Heart left ventricle (tissue), 13 donors: ENCODE results near the gene ALDOA.

Source experiments
- POLR2A ChIP-seq, 2 donors: fragments of 450-650 bp; IDR thresholded peaks; one replicate each; pipeline ENCODE4 v1.6.1; 2017; ENCODE audit warnings: antibody characterized with exemption in 2 of 2, mild to moderate bottlenecking in 2 of 2, moderate library complexity in 2 of 2
- TF ChIP-seq, protein P1 (sequence below), 12 donors: fragments of 200-600 bp; sonication (generic) in 4 of 12; IDR thresholded peaks; one replicate each; pipeline versions ENCODE4 v1.5.0 to v1.8.0; 2018 to 2022; ENCODE audit warnings: antibody characterized with exemption in 12 of 12, mild to moderate bottlenecking in 5 of 12
- donor health status: ischemic (EF 13 %, LVEDD 7.1; RV severe dilation, severe dysfunction).
- donor health status: DM: no; HTN: yes; CAD: no.
- donor health status: DM: no; HTN: no; CAD: no.
- donor health status: ischemic (EF 25% LVEDD 6.9; RV normal size, moderate dysfunction).
- donor health status: ischemic (EF 25% LVEDD 5.7; RV mildly dilated, moderate dysfunction).
- donor health status: ischemic (EF 35%, LVEDD 5.7; RV mildly dilated, moderate dysfunction).
- donor health status: nonischemic (EF 11% LVEDD 7.7; RV severe dilation, severe dysfunction).
- donor health status: DM: yes; HTN: yes; CAD: no.
- donor health status: PGD.
- donor health status: ischemic (EF 29% LVEDD 5.4; RV normal size, mild dysfunction).
- donor health status: nonischemic (EF 23%, LVEDD 6.1; RV moderate dilation, normal function).

DNA sequence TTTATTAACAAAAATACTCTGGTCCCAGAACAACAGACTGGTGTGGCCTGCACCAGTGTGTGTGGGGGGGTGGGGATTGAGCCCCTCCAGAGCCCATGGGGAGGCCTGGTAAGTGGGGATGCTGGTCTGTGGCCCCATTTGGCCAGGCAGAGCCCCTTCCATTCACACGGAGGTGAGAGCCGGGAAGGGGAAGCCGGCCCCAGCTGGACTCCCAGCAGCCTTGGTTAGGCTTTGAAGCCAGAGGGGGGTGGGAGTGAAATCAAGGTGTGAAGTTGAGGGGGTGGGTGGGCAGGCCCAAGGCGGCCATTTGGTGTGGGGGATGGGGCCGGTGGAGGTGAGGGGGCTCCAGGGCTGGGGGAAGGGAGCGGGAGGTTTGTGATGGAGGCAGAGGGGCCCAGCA is 20.3 kb downstream of the ALDOA start:
- TF ChIP-seq, protein P1, sequence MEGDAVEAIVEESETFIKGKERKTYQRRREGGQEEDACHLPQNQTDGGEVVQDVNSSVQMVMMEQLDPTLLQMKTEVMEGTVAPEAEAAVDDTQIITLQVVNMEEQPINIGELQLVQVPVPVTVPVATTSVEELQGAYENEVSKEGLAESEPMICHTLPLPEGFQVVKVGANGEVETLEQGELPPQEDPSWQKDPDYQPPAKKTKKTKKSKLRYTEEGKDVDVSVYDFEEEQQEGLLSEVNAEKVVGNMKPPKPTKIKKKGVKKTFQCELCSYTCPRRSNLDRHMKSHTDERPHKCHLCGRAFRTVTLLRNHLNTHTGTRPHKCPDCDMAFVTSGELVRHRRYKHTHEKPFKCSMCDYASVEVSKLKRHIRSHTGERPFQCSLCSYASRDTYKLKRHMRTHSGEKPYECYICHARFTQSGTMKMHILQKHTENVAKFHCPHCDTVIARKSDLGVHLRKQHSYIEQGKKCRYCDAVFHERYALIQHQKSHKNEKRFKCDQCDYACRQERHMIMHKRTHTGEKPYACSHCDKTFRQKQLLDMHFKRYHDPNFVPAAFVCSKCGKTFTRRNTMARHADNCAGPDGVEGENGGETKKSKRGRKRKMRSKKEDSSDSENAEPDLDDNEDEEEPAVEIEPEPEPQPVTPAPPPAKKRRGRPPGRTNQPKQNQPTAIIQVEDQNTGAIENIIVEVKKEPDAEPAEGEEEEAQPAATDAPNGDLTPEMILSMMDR (IDR thresholded peaks at IDR 0.05), result no peak
- no peak for TF ChIP-seq POLR2A (IDR thresholded peaks at IDR 0.05)
